ENCODE results near the gene COP1. TPM values are rescaled to one million over a fixed set of nuclear protein-coding genes. Genes with fewer than 3 reads are reported as not detected.

The COP1 gene
- total and polyA plus RNA-seq, 2 of the 13 experiments (the other 11 are each of a cell fraction or from before 2014, with no cell fraction given): 20.5 to 51.3 TPM

DNA sequence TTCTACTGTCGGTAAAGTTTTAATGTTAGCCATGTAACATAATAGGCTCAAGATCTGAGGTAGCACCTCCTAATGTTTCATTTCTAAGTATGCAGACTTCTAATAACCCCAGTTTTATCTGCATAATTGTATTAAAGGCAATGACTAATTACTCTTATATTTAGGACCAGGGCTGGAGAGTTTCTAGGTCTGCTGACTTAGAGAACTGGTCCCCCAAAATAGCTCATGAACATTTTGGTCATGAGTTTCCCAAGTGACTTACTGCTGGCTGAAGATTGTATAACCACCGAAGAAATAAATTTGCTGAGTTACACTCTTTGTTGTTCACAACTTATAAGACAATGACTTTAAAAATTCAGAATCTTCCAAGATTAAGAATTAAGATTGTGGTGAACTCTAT, 265.9 kb downstream of the COP1 start (continued):
- no peak for TF ChIP-seq ATF2 (CRISPR knock-in tag; IDR thresholded peaks at IDR 0.05)

DNA sequence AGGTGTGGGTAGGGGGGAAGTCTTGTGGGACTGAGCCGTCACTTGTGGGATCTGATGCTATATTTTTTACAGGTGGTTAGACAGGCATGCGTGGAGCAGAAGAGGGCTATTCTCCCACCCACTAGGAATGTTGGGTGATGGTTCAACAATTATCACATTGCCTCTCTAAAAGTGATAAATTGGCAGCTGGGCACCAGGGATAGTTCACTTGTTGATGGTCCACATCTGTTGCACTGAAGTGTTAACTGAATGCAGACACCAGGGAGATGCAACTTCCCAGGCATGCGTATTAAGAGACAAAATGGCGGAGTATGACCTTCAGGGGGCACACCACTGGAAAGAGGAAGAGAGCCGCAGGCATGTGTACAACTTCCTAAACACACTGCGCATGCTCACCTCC, 270.4 kb downstream of the COP1 start:
- no TSS peak for BruUV-seq (replicated peaks)
- intact Hi-C loops (cut with micrococcal nuclease; ENCODE audit: unreplicated experiment): no loop called here

More for the DNA sequence above, 270.4 kb downstream of the COP1 start:
- POLR2A ChIA-PET: no interaction called here
- H3K27ac ChIP-seq (ENCODE audit: extremely low read length, insufficient read depth, low read length): no peak overlapping the region
- no peak overlapping the region for H2AFZ ChIP-seq (ENCODE audit: low read length)
- no peak for TF ChIP-seq ZNF335 (CRISPR knock-in tag; IDR thresholded peaks at IDR 0.05)
- TF ChIP-seq MAZ (IDR thresholded peaks at IDR 0.05; ENCODE audit: borderline replicate concordance, low read depth, low read length): no peak
- TF ChIP-seq MAZ (CRISPR knock-in tag; IDR thresholded peaks at IDR 0.05; ENCODE audit: low read depth): no peak
- TF ChIP-seq, protein P1, sequence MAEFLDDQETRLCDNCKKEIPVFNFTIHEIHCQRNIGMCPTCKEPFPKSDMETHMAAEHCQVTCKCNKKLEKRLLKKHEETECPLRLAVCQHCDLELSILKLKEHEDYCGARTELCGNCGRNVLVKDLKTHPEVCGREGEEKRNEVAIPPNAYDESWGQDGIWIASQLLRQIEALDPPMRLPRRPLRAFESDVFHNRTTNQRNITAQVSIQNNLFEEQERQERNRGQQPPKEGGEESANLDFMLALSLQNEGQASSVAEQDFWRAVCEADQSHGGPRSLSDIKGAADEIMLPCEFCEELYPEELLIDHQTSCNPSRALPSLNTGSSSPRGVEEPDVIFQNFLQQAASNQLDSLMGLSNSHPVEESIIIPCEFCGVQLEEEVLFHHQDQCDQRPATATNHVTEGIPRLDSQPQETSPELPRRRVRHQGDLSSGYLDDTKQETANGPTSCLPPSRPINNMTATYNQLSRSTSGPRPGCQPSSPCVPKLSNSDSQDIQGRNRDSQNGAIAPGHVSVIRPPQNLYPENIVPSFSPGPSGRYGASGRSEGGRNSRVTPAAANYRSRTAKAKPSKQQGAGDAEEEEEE (CRISPR knock-in tag; IDR thresholded peaks at IDR 0.05; ENCODE audit: borderline replicate concordance): no peak
- no peak for TF ChIP-seq ADNP (CRISPR knock-in tag; IDR thresholded peaks at IDR 0.05)
- TF ChIP-seq KLF13 (CRISPR knock-in tag; IDR thresholded peaks at IDR 0.05): no peak
- TF ChIP-seq SALL1 (CRISPR knock-in tag; IDR thresholded peaks at IDR 0.05): no peak
- TF ChIP-seq, protein P2, sequence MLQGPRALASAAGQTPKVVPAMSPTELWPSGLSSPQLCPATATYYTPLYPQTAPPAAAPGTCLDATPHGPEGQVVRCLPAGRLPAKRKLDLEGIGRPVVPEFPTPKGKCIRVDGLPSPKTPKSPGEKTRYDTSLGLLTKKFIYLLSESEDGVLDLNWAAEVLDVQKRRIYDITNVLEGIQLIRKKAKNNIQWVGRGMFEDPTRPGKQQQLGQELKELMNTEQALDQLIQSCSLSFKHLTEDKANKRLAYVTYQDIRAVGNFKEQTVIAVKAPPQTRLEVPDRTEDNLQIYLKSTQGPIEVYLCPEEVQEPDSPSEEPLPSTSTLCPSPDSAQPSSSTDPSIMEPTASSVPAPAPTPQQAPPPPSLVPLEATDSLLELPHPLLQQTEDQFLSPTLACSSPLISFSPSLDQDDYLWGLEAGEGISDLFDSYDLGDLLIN (CRISPR knock-in tag; IDR thresholded peaks at IDR 0.05; ENCODE audit: borderline replicate concordance): no peak
- WGBS (ENCODE audit: low lambda C conversion rate): 96% methylated on average over 6 of the region's 6 CpGs
- DNase-seq (ENCODE audit: low spot score): no peak
- no peak overlapping the region for H3K9ac ChIP-seq (ENCODE audit: insufficient read depth, low read depth, low read length)
- no peak overlapping the region for H3K4me2 ChIP-seq (ENCODE audit: low read depth, low read length)
- in situ Hi-C loops (cut with HindIII; ENCODE audit: extremely low pct_ligation_motif_present, low pct_unique_long_range_greater_than_20kb): no loop called here
- ATAC-seq: no peak
- FAIRE-seq: no peak
- no peaks in the 10 kb centered on the region for H3K79me2 ChIP-seq (ENCODE audit: insufficient read depth, low read length)
- H3K4me1 ChIP-seq (ENCODE audit: insufficient read depth, low read length): no peaks in the 10 kb centered on the region
- H4K20me1 ChIP-seq (ENCODE audit: insufficient read depth, low read length): no peaks in the 10 kb centered on the region
- CTCF ChIA-PET (ENCODE audit: low intra/inter-chr PET ratio, low total read pairs): no interaction called here
- H3K4me3 ChIP-seq (replicated peaks in 1 of 3; ENCODE audit: insufficient read depth in 1 of 3, low read depth in 2 of 3, low read length in 3 of 3): no peak overlapping the region
- peaks cover 0 to 3% of the 10 kb centered on the region in 2 experiments; a peak in 2 of 5 replicates for H3K36me3 ChIP-seq (replicated peaks in 1 of 2; ENCODE audit: control insufficient read depth in 1 of 2, insufficient read depth in 2 of 2, low read length in 2 of 2)
- no peaks in the 10 kb centered on the region for H3K27me3 ChIP-seq (ENCODE audit: control insufficient read depth in 1 of 2, insufficient read depth in 2 of 2, low read length in 2 of 2)
- no peaks in the 10 kb centered on the region for H3K9me3 ChIP-seq (ENCODE audit: low read length)

Data from HepG2 (cell line).